ENCODE results near the gene TAS2R30. TPM values are rescaled to one million over a fixed set of nuclear protein-coding genes. Genes with fewer than 3 reads are reported as not detected.

Gene TAS2R30
- 1 to 10 TPM; 1.2 to 5.1 (median 2.0) TPM for total RNA-seq
- long read RNA-seq: 0 reads

DNA sequence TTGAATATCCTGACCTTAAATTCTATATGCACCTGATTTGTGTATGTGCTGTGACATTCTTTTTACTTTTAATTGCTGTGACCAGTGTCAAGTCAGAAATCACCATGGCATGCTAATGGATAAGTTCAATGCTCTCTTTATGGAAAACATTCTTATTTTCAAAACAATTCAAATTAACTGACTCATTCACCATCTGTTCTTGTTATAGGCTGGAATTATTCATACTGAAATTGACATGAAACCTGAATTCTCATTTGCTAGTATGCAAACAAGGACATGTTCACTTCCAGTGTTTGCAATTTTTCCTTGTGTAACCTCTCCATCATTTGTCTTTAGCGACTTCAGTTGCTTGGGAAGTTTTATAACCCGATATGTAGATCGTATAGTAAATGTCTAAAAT, at the start of gene TAS2R30:
Gene TAS2R30 (minus strand): TSS at position 340 of the 400 bp plus-strand sequence. CDS start 400 bp downstream, outside the sequence.
- Histone ChIP-seq H3K4me1 (no peaks in the 10 kb centered on the region), H3K4me3 (no peak within 1 kb of the TSS), H3K27me3 (no peaks in the 10 kb centered on the region), H3K27ac (no peak within 1 kb of the TSS), H3K36me3 (no peaks in the 10 kb centered on the region), H3K9me3 (no peaks in the 10 kb centered on the region)
- ATAC-seq (no peak), DNase-seq (no peak)
- intact Hi-C loops (cut with DNase I): no loop called here
- 67% methylated on average over 3 of the region's 3 CpGs for WGBS (ENCODE audit: insufficient coverage, low coverage, low lambda C conversion rate, missing lambda C conversion rate)
- TF ChIP-seq POLR2A (IDR thresholded peaks at IDR 0.05): no peak
- TF ChIP-seq, protein P1, sequence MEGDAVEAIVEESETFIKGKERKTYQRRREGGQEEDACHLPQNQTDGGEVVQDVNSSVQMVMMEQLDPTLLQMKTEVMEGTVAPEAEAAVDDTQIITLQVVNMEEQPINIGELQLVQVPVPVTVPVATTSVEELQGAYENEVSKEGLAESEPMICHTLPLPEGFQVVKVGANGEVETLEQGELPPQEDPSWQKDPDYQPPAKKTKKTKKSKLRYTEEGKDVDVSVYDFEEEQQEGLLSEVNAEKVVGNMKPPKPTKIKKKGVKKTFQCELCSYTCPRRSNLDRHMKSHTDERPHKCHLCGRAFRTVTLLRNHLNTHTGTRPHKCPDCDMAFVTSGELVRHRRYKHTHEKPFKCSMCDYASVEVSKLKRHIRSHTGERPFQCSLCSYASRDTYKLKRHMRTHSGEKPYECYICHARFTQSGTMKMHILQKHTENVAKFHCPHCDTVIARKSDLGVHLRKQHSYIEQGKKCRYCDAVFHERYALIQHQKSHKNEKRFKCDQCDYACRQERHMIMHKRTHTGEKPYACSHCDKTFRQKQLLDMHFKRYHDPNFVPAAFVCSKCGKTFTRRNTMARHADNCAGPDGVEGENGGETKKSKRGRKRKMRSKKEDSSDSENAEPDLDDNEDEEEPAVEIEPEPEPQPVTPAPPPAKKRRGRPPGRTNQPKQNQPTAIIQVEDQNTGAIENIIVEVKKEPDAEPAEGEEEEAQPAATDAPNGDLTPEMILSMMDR (IDR thresholded peaks at IDR 0.05): no peak

- no peak for TF ChIP-seq POLR2A (IDR thresholded peaks at IDR 0.05)
- TF ChIP-seq, protein P1 (IDR thresholded peaks at IDR 0.05): no peak
- H3K27me3 ChIP-seq: no peaks in the 10 kb centered on the region
- H3K36me3 ChIP-seq: no peaks in the 10 kb centered on the region
- ATAC-seq (no peak), DNase-seq (no peak)
- intact Hi-C loops (cut with DNase I): no loop called here
- no peak overlapping the region for H3K4me3 ChIP-seq
- no peaks in the 10 kb centered on the region for H3K9me3 ChIP-seq
- H3K27ac ChIP-seq: peak overlapping the region in 2 of 3 donors; percentile 52 to 59
- peaks cover 0 to 11% (median 3%) of the 10 kb centered on the region in 4 donors for H3K4me1 ChIP-seq
Measured at GRCh38 chr12:11183011-11183410, 48.6 kb upstream of the TAS2R30 start.

GRCh38 chr12:11182529-11182928, 48.1 kb upstream of the TAS2R30 start:
- peak; percentile 45 to 85 (median 74) for ATAC-seq

DNA sequence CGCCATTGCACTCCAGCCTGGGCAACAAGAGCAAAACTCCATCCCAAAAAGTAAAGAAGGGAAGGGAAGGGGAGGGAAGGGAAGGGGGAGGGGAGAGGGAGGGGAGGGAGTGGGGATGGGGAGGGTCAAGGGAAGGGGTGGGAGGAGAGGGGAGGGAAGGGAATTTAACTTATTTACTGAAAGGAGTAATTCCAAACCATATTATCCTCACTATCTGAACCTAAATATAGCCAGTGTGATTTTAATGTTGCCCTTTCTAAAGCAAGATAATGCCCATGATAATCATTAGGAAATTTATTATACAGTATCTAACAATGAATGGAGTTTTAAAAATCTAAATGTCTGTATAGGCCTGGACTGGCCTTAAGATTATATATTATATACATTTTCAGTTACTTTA, 43.8 kb upstream of the TAS2R30 start:
- DNase-seq (no peak), ATAC-seq (no peak)
- Histone ChIP-seq H3K36me3 (no peaks in the 10 kb centered on the region), H3K27me3 (no peaks in the 10 kb centered on the region), H3K4me1 (peaks cover 0 to 11% (median 3%) of the 10 kb centered on the region in 4 donors), H3K4me3 (no peak overlapping the region), H3K9me3 (no peaks in the 10 kb centered on the region), H3K27ac (no peak overlapping the region)
- intact Hi-C loops (cut with DNase I): no loop called here
- TF ChIP-seq, protein P1 (IDR thresholded peaks at IDR 0.05): no peak
- TF ChIP-seq POLR2A (IDR thresholded peaks at IDR 0.05): no peak
- WGBS (ENCODE audit: insufficient coverage, low coverage, low lambda C conversion rate, missing lambda C conversion rate): 90% methylated on average over 1 of the region's 1 CpG

More at GRCh38 chr12:11182529-11182928, 48.1 kb upstream of the TAS2R30 start:
- intact Hi-C loops (cut with DNase I): no loop called here
- TF ChIP-seq, protein P1 (IDR thresholded peaks at IDR 0.05): no peak
- TF ChIP-seq POLR2A (IDR thresholded peaks at IDR 0.05): no peak
- H3K27ac ChIP-seq: peak overlapping the region in 2 of 3 donors; percentile 52 to 59
- peaks cover 0 to 11% (median 3%) of the 10 kb centered on the region in 4 donors for H3K4me1 ChIP-seq
- H3K36me3 ChIP-seq: no peaks in the 10 kb centered on the region
- H3K27me3 ChIP-seq: no peaks in the 10 kb centered on the region
- no peak overlapping the region for H3K4me3 ChIP-seq
- no peak for DNase-seq
- H3K9me3 ChIP-seq: no peaks in the 10 kb centered on the region

DNA sequence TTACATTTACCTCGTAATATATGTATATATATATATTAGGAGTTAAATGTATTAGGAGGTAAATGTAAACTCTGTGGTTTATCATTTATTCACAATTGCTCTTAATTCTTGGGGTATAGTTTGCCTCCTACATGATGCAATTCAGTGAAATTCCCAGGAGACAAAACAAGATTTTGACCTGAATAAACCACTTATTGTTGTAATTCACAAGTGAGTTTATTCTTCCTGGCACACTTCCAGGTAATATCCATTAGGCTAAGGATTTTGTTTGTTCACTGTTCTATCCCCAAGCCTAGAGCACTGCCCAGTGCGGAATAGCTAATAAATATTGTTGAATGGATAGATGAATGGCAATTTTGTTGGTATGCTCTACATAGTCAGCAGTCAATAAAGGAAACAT, 39.6 kb upstream of the TAS2R30 start:
- no peaks in the 10 kb centered on the region for H3K27me3 ChIP-seq
- H3K4me1 ChIP-seq: peaks cover 0 to 25% (median 2%) of the 10 kb centered on the region in 4 donors
- no peak overlapping the region for H3K27ac ChIP-seq
- no peaks in the 10 kb centered on the region for H3K9me3 ChIP-seq
- H3K36me3 ChIP-seq: no peaks in the 10 kb centered on the region
- H3K4me3 ChIP-seq: no peak overlapping the region
- 96% methylated on average over 2 of the region's 2 CpGs for WGBS (ENCODE audit: insufficient coverage, low coverage, low lambda C conversion rate, missing lambda C conversion rate)
- DNase-seq: no peak
- no peak for ATAC-seq
- no peak for TF ChIP-seq POLR2A (IDR thresholded peaks at IDR 0.05)
- TF ChIP-seq, protein P1 (IDR thresholded peaks at IDR 0.05): no peak
- intact Hi-C loops (cut with DNase I): no loop called here
